Glomerular endothelial cell (primary cell): ENCODE measurements around the gene CACNG5. TPM values are rescaled to one million over a fixed set of nuclear protein-coding genes. Genes with fewer than 3 reads are reported as not detected.

Experiments
- DNase-seq: peaks from one replicate; pipeline ENCODE4 v3.0.0-alpha.2; 2011; ENCODE audit warnings: low read depth, low spot score; ENCODE audit errors: extremely low read depth
- total RNA-seq: library from RNA; depleted of rRNA; stranded (reverse); fragments of >200 nt; gene quantifications from 2 replicates; pipeline ENCODE4 v1.2.3, GENCODE V29; 2015

The CACNG5 gene
- total RNA-seq, 1 donor from 2014 or later: not detected

DNA sequence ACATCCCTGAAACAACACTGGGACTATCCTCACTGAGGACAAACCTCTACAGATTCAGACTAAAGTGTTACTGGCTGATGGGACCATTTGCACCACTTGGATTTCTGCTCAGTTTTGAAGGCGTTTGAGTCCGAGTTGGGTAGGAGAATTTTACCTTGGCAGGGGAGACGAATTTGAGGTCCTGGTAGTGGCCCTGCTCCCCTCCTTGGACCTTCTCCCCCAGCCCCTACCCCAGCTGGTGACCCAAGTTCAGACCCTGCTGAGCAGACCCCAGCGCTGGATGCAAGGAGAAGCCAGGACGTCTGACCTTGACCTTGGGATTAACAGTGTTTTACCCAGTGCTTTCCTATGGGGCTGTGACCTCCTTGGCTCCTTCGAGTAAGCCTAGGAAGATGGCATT, 13.6 kb downstream of the CACNG5 start:
- no peak for DNase-seq

DNA sequence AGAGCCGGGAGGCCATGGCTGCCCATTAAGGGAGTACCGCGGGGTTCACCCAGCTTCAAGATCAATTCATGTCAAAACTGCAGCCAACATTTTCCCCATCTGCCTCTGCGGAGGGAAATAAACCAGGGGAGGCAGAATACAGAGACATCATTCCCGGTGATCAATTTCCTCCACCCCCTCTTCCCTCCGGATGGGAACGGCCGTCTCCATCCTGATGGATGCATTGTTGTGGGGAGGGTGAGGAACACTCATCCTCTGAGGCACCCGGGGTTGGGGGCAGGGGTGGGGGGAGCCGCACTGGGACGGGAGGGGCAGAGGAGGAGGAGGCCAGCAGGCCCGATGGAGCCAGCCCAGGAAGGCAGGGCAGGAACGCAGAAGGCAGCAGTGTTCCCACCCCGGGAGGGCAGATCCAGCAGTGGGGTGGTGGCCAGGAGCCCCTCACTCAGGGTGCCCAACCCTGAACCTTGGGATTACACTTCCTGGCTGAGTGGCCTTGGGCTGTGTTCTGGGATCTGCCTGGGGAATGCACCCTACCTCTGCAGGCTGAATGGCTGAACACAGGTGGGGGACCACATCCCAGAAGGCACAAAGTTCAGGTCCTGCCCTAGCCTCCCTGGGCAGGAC, 14.2 kb downstream of the CACNG5 start:
- DNase-seq: no peak

DNA sequence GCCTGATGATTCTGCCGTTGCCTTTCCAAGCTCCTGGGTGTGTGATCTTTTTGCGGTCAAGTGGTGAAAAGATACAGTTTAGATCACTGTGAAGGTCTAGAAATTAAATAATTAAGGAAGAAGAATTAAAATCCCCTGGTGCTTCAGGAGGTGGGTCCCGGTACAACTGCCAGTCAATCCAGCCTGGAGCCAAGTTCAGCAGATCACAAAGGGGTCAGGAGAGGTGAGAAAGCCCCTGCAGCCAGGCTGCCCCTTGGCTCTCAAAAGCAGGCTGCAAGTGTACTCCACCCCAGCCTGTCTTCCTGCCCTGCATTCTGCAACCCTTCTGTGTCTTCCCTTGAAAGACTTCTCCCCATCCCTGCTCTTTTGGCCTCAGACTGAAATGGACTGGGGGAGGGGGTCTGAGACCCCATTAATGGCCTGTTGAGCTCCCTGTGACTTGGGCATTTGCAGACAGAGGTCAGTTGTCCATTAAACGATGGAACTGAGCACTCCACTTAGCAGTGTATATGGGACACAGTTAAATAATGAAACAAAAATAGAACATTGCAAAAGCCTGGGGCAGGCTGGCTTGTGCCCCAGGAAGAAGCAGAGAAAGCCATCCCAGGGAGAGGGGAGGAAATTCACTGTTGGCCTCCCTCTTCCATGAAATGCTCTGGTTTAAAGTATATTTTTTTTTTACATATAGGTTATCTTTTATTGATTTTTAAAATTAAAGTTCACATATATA, 15.1 kb downstream of the CACNG5 start:
- DNase-seq: no peak

DNA sequence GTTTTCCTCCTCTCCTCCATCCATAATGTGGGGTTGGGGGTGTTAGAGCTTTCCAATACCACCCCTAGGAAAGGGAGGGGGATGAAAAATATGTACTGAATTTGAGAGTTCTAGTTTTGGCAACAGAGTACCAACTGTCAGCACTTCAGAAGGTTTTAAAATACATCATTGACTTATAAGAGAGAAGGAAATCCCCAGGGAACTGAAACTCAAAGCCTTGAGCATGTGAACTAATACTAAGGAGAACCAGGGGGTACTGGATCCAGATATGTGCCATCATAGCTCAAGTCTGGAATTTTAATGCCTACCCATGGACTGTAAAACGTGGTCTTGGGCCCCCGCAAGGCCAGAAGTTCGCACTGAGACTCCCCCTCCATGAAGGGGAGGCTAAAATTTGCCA, 15.8 kb downstream of the CACNG5 start:
- no peak for DNase-seq

DNA sequence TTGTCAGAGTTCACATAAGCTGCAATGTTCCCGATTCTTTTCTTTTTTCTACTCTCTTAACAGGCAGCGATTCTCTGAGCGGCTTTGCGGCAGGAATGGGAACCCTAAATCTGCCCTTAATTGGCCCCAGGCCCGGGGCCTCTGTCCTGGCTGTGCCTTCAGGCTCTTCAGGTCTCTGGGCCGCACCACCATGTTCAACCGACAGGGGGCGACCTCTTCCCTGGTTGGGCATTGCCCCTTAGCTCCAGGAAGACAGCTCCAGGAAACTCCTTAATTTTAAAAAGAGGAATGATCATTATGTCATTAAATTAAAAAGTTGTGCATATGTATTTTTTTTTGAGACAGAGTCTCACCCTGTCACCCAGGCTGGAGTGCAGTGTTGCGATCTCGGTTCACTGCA, 20.3 kb downstream of the CACNG5 start:
- no peak for DNase-seq

DNA sequence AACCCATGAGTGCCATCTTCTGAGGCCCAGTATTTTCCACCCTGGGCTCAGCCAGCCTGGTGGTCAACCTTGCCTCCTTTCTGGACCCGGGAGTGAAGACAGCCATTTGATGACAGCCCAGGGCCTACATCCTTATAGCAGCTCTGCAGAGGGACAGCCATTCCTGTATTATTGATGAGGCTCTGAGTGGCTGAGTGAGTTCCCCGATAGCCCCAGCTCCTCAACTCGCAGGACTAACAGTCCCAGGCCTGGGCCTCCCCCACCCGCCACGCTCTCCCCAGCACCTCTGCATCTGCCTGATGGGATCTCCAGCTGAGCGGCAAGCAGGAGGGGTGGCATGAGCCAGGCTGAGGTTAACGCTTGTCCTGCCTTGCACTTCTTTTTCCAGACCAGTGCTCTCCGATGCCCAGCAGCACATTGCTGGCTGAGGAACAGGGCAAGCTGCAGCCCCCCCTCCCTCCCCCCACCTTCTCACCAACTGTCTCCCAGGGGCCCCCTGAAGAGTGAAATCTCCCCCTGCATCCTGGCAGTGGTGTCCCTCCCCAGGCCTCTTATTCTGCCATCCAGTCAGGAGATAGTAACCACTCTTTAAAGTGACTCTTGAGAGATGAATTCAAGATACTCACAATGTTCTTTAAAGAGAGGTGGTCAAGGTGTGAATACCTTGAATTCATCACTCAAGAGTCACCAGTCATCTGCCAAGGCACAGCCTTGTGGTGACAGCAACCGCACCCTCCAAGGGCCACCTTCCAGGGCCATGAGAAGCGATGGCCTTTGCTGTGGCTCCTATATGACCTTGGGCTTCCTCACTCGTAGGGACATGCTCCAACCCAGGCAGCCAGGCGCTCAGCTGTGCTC, 23.5 kb downstream of the CACNG5 start:
- DNase-seq: no peak

DNA sequence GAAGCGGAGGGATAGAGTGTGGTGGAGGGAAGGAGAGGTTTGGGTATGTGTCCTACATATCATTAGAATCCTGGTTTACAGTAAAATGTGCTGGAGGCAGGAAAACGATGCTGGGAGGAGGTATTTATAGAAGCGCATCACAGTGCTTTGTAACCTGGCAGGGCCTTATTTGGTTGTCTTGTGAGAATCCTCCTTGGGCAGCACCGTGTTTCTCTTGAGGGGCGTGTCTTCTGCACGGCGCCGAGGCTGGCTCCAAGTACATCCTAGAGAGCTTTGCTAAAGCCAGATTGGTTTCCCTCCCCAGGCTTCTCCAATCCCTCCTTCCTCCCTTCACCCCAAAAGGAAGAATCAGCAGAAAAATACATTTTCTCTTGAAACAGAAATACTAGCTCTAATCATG, 24.4 kb downstream of the CACNG5 start:
- DNase-seq: no peak

DNA sequence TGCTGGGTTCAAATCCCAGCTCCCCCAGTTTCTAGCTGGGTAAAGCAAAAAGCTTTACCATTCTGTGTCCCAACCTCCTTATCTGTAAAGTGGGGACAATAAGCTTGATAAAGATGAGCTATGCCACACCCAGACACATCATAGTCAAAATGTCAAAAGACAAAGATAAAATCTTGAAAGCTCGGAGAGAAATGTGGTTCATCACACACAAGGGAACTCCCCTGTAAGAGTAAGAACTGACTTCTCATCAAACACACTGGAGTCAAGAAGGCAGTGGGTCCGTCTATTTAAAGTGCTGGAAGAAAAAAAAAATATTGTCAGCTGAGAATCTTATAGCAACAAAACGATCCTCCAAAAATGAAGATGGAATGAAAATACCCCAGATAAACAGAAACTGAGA, 25.3 kb downstream of the CACNG5 start:
- DNase-seq: no peak

DNA sequence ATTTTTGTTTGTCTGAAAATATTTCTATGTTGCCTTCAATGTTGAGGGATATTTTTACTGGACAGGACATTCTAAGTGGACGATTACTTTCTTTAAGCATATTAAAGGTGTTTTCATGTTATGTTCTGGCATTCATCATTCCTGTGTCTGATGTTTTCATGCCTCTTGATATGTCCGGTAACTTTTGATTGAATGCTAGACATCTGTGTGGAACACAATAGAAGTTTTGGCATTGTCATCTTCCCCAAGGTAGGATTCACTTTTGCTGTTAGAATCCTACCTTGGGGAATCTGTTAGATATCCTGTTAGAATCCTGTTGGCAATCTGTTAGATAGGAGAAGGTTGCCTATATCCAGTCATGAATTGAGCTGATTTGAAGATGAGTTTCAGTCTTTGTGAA, 28.9 kb downstream of the CACNG5 start:
- no peak for DNase-seq

DNA sequence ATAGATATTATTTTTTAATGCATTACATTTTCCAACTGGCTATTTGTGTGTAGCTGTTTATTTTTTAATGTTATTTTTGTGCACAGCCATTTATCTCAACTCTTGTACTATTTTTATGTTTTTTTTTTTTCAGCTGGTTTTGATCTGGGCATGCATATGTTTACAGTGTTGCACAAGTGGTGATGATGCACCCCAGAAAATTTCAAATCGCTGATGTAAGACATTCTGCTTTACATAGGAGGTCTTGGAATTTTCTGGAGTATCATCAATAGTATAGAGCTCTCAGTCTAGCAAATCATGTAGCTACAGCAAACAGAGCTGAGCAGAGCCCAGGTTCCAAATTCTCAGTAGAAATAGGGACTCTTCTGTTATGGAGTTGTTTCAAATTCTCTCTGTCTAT, 30.2 kb downstream of the CACNG5 start:
- no peak for DNase-seq

DNA sequence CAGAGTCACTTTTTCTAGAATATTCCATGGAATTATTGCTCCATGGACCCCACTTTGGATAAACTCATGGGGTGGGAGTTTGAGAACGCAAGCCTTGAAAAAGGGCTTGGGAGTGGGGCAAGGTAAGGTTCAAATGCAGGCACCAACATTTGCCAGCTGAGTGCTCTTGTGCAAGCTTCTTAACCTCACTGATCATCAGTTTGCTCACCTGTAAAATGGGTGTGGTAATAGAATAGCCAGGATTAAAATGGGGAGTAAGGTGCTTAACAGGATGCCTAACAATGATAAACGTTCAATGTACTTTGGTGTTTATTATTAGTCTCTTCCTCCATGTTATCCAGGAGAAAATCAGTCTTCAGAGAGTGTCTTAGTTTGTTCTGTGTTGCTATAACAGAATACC, 39.0 kb downstream of the CACNG5 start:
- DNase-seq: no peak

DNA sequence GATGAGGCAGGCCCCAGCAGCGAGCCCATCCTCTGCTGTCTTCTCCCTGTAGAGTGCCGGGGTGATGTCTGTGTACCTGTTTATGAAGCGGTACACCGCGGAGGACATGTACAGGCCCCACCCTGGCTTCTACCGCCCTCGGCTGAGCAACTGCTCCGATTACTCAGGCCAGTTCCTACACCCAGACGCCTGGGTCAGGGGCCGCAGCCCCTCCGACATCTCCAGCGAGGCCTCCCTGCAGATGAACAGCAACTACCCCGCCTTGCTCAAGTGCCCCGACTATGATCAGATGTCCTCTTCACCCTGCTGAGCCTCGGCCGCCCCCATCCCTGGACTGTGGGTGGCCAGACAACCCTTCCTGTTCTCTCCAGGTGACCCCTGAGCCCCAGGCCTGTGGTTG, 50.0 kb downstream of the CACNG5 start:
- DNase-seq: no peak

DNA sequence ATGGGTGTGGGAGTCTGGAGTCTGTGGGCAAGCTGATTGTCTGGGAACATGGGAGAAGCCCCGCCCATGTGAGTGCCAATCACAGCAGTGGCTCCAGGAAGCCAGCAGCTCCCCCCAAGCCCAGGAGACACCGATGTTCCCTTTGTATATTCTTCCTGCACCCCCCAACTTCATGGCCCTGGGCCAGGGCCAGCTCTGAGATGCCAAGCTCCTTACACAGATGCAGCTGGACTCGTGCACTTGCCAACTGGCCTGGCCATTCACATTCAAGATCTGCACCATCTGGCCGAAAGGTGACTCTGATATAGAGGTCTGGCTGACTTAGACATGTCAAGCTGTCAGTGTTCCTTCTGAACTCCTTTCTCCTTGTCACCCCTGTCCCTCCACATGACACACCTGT, 50.5 kb downstream of the CACNG5 start:
- DNase-seq: no peak

DNA sequence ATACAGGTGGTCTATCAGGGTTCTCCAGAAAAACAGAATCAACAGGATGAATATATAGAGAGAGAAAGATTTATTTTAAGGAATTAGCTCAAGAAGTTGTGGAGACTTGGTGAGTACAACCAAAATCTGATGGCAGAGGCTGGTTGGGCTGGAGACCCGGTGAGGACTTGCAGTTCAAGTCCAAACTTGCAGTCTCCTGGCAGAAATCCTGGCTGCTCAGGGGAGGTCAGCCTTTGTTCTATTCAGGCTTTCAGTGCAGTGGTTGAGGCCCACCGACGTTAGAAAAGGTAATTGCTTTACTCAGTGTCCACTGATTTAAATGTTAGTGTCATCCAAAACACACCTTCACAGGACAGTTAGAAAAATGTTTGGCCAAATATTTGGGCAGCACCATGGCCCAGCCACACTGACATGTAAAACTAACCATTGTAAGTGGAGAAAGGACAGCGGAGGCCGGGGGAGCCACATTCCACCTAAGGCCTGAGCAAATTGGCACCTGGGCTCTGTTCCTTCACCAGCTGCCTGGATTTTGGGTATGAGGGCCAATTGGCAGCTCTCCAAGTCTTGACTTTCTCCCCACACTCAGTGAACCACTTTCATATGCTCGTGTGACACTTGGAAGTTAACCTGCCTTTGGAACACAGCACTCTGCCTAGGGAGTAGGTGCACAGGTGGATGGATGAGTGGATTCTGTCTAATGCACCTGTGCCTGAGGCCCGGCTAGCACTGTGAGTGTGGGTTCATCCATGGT, 54.7 kb downstream of the CACNG5 start:
- DNase-seq: no peak

DNA sequence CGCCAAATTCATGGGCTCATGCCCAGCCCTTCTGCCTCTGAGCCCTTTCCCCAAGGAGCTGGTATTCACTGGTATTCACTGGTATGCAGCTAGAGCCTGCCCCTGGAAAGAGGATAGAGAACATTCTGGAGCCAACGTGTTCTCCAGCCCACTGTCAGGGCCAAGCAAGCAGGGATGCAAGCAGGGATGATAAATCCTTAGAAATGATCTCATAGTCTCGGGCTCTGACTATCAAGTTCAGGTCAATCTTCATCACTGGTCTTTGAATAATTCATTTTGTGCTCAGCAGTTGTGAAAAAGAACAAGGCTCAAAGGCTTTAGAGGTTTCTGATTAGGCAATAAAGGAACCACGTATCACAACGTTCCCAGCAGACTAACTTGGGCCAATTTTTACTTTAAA, 57.3 kb downstream of the CACNG5 start:
- DNase-seq: no peak

DNA sequence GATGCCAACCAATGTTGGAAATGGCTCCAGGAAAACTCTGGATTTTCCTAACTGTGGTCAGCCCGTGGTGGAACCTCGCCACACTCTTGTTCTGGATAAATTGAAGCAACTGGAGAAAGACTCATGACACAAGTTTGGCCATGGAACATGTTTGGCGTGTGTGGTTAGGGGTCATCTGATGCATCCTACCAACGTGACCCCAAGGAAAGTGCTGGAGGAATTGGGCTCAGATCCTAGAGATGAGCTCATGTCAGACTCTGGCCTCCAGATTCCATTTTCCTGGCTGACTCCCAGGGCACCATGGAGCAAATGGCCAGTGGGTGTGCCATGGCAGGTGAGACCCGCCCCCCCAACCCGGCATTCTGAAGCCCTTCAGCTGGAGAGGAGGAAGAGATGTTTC, 58.5 kb downstream of the CACNG5 start:
- no peak for DNase-seq

DNA sequence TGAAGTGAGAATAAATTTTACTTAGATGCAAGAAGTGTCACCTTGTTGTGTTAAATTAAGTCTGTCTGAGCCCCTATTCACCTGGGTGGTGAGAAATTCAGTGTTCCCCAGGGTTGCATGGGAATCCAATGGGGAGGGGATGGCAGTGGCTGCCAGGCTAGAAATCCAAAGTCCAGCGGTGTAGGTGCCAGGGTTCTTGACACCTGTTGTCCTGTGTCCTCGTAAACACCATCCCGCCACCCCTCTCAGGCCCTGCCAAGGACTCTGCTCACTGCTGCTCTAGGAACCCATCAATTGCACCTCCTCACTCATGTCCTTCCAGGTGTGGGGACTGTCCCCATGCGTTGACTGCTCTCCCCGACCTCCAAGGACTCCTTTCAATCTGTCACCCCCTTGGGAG, 58.9 kb downstream of the CACNG5 start:
- DNase-seq: no peak

DNA sequence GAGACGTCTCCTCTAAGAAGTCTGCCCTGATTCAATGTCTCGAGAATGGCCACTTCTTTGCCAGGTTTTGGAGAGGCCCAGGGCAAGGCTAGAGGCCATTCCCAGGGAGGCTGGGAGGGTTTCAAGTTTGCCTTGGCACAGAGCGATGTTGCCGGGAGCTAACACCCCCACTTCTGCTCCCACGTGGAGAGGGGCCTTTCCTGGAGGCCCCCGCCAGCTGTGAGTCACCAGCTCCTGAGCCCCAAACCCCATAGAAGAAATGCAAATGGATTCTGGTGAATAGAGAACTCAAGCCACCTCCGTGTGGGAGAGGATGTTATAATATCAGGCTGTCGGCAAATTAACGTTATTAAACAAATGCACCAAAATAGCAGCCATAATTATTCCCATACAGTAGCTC, 62.2 kb downstream of the CACNG5 start:
- DNase-seq: no peak

DNA sequence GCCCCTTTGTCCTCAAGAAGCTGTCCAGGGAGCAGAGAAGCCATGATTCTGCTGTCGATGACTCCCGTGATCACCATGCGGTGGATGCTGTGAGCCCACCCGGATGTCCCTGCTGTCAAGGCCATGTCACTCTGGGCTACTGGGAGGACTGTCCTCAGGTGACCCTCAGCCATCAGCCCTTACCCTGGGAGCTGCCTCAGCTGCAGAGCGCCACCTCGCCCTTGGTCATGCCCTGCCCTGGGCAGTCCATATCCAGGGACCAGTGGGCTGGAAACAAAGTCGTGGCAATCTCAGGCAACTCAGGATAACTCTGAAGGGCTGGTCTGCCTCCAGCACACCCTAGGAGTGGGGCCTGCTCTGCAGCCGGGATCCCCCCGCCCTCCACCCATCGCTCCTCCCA, 63.6 kb downstream of the CACNG5 start:
- no peak for DNase-seq

DNA sequence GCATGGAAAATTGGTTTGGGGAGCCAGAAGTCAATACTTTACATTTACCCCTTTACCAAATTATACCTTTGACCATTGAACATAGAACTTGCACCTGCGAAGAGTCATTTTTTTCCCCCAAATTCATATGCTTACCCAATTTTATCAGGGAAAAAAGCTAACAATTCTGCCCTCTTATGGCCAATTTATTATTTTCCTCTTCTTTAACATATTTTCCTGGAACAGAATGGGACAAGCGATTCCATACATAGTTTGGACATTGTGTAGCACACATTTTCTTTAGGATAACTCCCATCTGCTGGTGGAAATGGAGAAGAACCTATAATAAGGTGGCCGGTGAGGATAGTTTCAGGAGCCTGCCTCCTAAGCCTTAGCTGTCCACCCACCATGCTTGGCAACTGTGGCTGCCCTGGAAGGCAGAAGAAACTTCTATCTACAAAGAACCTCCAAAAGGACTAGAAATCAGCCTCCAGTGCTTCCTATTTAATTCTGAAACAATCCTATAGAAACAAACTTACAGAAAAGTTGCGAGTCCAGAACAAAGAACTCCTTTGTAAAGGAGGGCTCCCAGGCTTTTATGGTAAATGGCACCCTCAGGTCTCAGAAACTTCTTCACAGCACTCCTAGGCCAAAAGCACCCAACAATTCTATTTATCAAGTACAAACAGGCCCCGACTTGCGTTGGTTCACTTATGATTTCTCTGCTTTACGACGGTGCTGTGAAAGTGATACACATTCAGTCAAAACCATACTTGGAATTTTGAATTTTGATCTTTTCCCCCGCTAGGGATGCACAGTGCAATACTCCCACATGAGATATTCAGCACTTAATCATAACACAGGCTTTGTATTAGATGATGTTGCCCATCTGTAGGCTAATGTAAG, 65.5 kb downstream of the CACNG5 start:
- DNase-seq: no peak
